ENCODE results near the gene BRIX1. TPM values are rescaled to one million over a fixed set of nuclear protein-coding genes. Genes with fewer than 3 reads are reported as not detected.
A peak's percentile ranks its signal among the peaks of the same experiment; 100 is the strongest.

Gene BRIX1
- total and polyA plus RNA-seq, 2 of the 13 experiments (the other 11 are each of a cell fraction or from before 2014, with no cell fraction given) = 23.6 to 78.4 TPM

DNA sequence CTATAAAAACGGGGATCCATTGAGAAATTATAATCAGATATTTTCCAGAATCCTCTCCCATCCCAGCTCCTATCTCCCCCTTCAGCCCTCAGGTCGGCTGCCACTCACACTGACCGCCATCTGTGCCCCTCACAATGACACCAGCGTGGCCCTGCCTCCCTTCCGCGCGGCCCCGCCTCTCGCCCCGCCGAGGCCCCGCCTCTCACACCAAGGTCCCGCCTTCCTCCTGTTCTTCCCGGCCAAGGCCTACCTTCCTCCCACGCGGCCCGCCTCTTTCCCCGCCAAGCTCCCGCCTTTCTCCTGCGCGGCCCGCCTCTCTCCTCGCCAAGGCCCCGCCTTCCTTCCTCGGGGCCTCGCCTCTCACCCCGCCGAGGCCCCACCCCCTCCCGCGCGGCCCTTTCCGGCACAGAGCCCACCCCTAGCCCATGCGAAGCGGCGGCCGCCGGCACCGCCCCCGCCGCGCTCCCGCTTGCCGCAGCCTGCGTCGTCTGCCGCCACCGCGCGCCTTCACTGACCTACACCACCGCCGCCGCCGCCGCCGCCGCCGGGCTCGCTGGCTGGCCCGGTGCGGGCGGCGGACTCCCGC is 13.7 kb downstream of the BRIX1 start, which contains the start of gene DNAJC21 (continued):
- TF ChIP-seq, protein P1, sequence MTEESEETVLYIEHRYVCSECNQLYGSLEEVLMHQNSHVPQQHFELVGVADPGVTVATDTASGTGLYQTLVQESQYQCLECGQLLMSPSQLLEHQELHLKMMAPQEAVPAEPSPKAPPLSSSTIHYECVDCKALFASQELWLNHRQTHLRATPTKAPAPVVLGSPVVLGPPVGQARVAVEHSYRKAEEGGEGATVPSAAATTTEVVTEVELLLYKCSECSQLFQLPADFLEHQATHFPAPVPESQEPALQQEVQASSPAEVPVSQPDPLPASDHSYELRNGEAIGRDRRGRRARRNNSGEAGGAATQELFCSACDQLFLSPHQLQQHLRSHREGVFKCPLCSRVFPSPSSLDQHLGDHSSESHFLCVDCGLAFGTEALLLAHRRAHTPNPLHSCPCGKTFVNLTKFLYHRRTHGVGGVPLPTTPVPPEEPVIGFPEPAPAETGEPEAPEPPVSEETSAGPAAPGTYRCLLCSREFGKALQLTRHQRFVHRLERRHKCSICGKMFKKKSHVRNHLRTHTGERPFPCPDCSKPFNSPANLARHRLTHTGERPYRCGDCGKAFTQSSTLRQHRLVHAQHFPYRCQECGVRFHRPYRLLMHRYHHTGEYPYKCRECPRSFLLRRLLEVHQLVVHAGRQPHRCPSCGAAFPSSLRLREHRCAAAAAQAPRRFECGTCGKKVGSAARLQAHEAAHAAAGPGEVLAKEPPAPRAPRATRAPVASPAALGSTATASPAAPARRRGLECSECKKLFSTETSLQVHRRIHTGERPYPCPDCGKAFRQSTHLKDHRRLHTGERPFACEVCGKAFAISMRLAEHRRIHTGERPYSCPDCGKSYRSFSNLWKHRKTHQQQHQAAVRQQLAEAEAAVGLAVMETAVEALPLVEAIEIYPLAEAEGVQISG (CRISPR knock-in tag; IDR thresholded peaks at IDR 0.05) = 0 out of 2 replicates have a peak, but pooled peaks have one; percentile 23
- TF ChIP-seq ZNF430 (CRISPR knock-in tag; IDR thresholded peaks at IDR 0.05) = no peak
- TF ChIP-seq POLR2AphosphoS5 (IDR thresholded peaks at IDR 0.05; ENCODE audit: low read depth, low read length) = peak; percentile 41
- peak; percentile 34 for TF ChIP-seq ASH2L (IDR thresholded peaks at IDR 0.05; ENCODE audit: insufficient read length, low read depth, low read length)
- peak; percentile 44; the same call in 1 of the 2 replicates for TF ChIP-seq GABPA (IDR thresholded peaks at IDR 0.05; ENCODE audit: low read depth, low read length)
- no peak; the same call in 1 of the 2 replicates for TF ChIP-seq GABPA (CRISPR knock-in tag; IDR thresholded peaks at IDR 0.05; ENCODE audit: low read depth)
- TF ChIP-seq, protein P2, sequence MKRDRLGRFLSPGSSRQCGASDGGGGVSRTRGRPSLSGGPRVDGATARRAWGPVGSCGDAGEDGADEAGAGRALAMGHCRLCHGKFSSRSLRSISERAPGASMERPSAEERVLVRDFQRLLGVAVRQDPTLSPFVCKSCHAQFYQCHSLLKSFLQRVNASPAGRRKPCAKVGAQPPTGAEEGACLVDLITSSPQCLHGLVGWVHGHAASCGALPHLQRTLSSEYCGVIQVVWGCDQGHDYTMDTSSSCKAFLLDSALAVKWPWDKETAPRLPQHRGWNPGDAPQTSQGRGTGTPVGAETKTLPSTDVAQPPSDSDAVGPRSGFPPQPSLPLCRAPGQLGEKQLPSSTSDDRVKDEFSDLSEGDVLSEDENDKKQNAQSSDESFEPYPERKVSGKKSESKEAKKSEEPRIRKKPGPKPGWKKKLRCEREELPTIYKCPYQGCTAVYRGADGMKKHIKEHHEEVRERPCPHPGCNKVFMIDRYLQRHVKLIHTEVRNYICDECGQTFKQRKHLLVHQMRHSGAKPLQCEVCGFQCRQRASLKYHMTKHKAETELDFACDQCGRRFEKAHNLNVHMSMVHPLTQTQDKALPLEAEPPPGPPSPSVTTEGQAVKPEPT (CRISPR knock-in tag; IDR thresholded peaks at IDR 0.05; ENCODE audit: low read depth) = 0 out of 2 replicates have a peak, but pooled peaks have one; percentile 18
- peak; percentile 99 for TF ChIP-seq ZNF543 (CRISPR knock-in tag; IDR thresholded peaks at IDR 0.05)
- peak; percentile 16; the same call in 1 of the 2 replicates for TF ChIP-seq FOSL2 (CRISPR knock-in tag; IDR thresholded peaks at IDR 0.05)

Data from HepG2 (cell line).